ENCODE results near the gene RGS3. TPM values are rescaled to one million over a fixed set of nuclear protein-coding genes. Genes with fewer than 3 reads are reported as not detected.

The RGS3 gene
- polyA plus RNA-seq, 1 donor, result 33.0 TPM

DNA sequence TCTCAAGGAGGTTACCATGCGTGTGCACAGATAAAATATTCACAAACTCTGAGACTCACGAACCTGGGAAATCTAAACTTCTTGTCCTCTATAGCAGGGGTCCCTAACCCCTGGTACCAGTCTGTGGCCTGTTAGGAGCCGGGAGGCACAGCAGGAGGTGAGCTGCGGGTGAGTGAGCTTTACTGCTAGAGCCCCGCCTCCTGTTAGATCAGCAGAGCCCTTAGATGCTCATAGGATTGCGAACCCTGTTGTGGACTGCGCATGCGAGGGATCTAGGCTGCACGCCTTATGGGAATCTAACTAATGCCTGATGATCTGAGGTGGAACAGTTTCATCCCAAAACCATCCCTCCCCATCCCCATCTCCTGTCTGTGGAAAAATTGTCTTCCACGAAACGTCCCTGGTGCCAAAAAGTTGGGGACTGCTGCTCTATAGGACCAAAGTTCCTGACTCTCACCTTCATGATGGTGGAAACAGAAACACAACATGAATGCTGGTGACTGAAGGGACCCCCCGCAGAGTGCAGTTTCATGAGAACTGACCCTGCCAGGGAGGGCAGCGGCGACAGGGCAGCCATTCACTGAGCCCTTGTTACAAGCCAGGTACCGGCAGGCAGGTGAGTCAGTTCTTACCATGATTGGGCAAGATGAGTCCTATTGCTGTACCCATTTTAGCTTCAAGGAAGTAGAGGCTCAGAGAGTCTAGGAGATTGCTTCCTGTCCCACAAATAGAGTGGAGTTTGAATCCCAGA lies 181.9 kb downstream of the RGS3 start:
- H3K4me1 ChIP-seq (ENCODE audit: control insufficient read depth, insufficient read depth, low read length), result peaks cover 6% of the 10 kb centered on the region
- no peaks in the 10 kb centered on the region for H3K36me3 ChIP-seq (ENCODE audit: control insufficient read depth, insufficient read depth, low read length)
- no peaks in the 10 kb centered on the region for H3K9me3 ChIP-seq (ENCODE audit: control insufficient read depth, low read depth, low read length)
- WGBS (ENCODE audit: insufficient coverage, low lambda C conversion rate), result 60% methylated on average over 1 of the region's 15 CpGs
- H3K27me3 ChIP-seq (ENCODE audit: control insufficient read depth, insufficient read depth, low read length), result no peaks in the 10 kb centered on the region
- H3K4me3 ChIP-seq (ENCODE audit: low read length), result no peak overlapping the region
- H3K27ac ChIP-seq (ENCODE audit: low read length), result no peak overlapping the region
- no peak for DNase-seq

DNA sequence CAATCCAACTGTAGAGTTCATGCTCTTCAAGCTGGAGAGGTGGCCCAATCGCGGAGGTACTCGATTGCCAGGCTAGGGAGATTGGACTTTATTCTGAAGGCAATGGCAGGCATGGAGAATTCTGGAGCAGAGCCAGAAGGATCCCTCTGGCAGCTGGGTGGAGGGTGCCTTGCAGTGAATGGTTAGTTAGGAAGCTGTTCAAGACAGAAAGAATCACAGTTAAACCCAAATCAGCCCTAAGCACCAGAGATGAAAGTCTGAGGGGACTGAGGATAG lies 182.4 kb downstream of the RGS3 start:
- H3K36me3 ChIP-seq (ENCODE audit: control insufficient read depth, insufficient read depth, low read length), result no peaks in the 10 kb centered on the region
- H3K4me3 ChIP-seq (ENCODE audit: low read length), result no peak overlapping the region
- no peaks in the 10 kb centered on the region for H3K9me3 ChIP-seq (ENCODE audit: control insufficient read depth, low read depth, low read length)
- H3K4me1 ChIP-seq (ENCODE audit: control insufficient read depth, insufficient read depth, low read length), result peaks cover 6% of the 10 kb centered on the region
- DNase-seq, result peak in 1 of 2 donors; percentile 53
- H3K27me3 ChIP-seq (ENCODE audit: control insufficient read depth, insufficient read depth, low read length), result no peaks in the 10 kb centered on the region
- no peak overlapping the region for H3K27ac ChIP-seq (ENCODE audit: low read length)
- no CpG with 5 or more reads among the region's 3 CpGs for WGBS (ENCODE audit: insufficient coverage, low lambda C conversion rate)

DNA sequence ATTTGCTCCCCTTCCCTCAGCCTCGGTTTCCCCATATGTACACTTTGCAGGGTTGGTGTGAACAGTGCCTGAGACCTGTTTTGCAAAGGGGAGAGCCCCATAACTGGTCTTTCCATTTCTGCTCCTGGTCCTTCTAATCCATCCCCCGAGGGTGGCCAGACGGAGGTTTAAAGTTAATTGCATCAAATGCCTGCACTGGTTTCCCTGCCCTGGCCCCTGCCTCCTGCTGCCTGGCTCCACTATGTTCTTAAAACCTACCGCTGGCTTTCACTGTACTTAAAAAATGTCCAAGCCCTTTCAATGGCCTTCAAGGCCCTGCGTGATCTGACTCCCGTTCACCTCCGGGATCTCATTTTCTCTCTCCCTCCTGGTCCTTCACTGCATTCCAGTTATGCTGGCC lies 183.0 kb downstream of the RGS3 start:
- Histone ChIP-seq H3K27me3 (ENCODE audit: control insufficient read depth, insufficient read depth, low read length) (no peaks in the 10 kb centered on the region), H3K27ac (ENCODE audit: low read length) (no peak overlapping the region), H3K9me3 (ENCODE audit: control insufficient read depth, low read depth, low read length) (no peaks in the 10 kb centered on the region), H3K4me3 (ENCODE audit: low read length) (no peak overlapping the region), H3K36me3 (ENCODE audit: control insufficient read depth, insufficient read depth, low read length) (no peaks in the 10 kb centered on the region), H3K4me1 (ENCODE audit: control insufficient read depth, insufficient read depth, low read length) (peaks cover 6% of the 10 kb centered on the region)
- no peak for DNase-seq
- 100% methylated on average over 1 of the region's 7 CpGs for WGBS (ENCODE audit: insufficient coverage, low lambda C conversion rate)

Other genes with a start within 250 kb of the RGS3 start
- gene FKBP15, start 242.4 kb upstream of the RGS3 start, polyA plus RNA-seq, result 23.1 TPM
- gene SLC31A1, start 242.2 kb upstream of the RGS3 start, polyA plus RNA-seq, result 32.2 TPM
- gene CDC26, start 188.2 kb upstream of the RGS3 start, polyA plus RNA-seq, result 39.7 TPM
- 22.8 TPM for gene PRPF4, start 188.1 kb upstream of the RGS3 start, polyA plus RNA-seq
- gene RNF183, start 160.4 kb upstream of the RGS3 start, polyA plus RNA-seq, result 0.91 TPM
- gene WDR31, start 123.5 kb upstream of the RGS3 start, polyA plus RNA-seq, result 2.8 TPM
- 9.5 TPM for gene BSPRY, start 114.2 kb upstream of the RGS3 start, polyA plus RNA-seq
- gene HDHD3, start 86.7 kb upstream of the RGS3 start, polyA plus RNA-seq, result 155 TPM
- 48.8 TPM for gene ALAD, start 62.4 kb upstream of the RGS3 start, polyA plus RNA-seq
- 48.0 TPM for gene POLE3, start 53.1 kb upstream of the RGS3 start, polyA plus RNA-seq
- 0.84 TPM for gene C9orf43, start 53.0 kb upstream of the RGS3 start, polyA plus RNA-seq